Left lung (tissue), 10 donors: ENCODE data around the gene GPX5. TPM values are rescaled to one million over a fixed set of nuclear protein-coding genes. Genes with fewer than 3 reads are reported as not detected.
A peak's percentile ranks its signal among the peaks of the same experiment; 100 is the strongest.
"Not testable (repeated sequence)": the region's sequence is repeated elsewhere in the genome, so short reads cannot be mapped to it uniquely, and the experiment has no call there.

Experiments
- ATAC-seq: fragments of 200-7000 bp; cut with Tn5 transposase; one replicate; pipeline ENCODE4 v1.9.1; 2020; ENCODE audit warnings: moderate library complexity
- DNase-seq, 4 donors: peaks; one replicate each; pipeline ENCODE4 v3.0.0-alpha.2; 2013 to 2020
- H3K27ac ChIP-seq, 2 donors: fragments of 200-600 bp; sonication (generic) in 1 of 2; one replicate each; pipeline versions ENCODE4 v1.5.0 to v1.8.0; 2020 to 2021
- H3K27me3 ChIP-seq, 2 donors: fragments of 200-600 bp; sonication (generic) in 1 of 2; one replicate each; pipeline versions ENCODE4 v1.5.0 to v1.8.0; 2020 to 2021
- H3K36me3 ChIP-seq, 2 donors: fragments of 200-600 bp; sonication (generic) in 1 of 2; one replicate each; pipeline versions ENCODE4 v1.5.0 to v1.8.0; 2020 to 2021
- H3K4me1 ChIP-seq, 2 donors: fragments of 200-600 bp; one replicate each; pipeline ENCODE4 v1.8.0; 2021
- H3K4me3 ChIP-seq, 2 donors: fragments of 200-600 bp; sonication (generic) in 1 of 2; one replicate each; pipeline versions ENCODE4 v1.5.0 to v1.8.0; 2020 to 2021; ENCODE audit warnings: mild to moderate bottlenecking in 1 of 2
- H3K9me3 ChIP-seq, 2 donors: fragments of 200-600 bp; sonication (generic) in 1 of 2; one replicate each; pipeline versions ENCODE4 v1.5.0 to v1.8.0; 2020 to 2021
- CTCF ChIP-seq, 2 donors: fragments of 200-600 bp; sonication (generic) in 1 of 2; IDR thresholded peaks; one replicate each; pipeline versions ENCODE4 v1.5.0 to v1.8.0; 2021; ENCODE audit warnings: antibody characterized with exemption in 2 of 2
- intact Hi-C, 2 donors: fragments of 100-400 bp; cut with DNase I; formaldehyde crosslinking; loops; one replicate each; pipeline versions ENCODE4 v1.11.2 to v1.14.2; 2022
- polyA plus RNA-seq, 6 donors: library from polyadenylated mRNA; unstranded; fragments of 120-200 nt; gene quantifications; one replicate each; pipeline ENCODE4 v1.2.1, GENCODE V29; 2013; ENCODE audit not compliant: insufficient read length in 6 of 6
- total RNA-seq, 2 donors: library from RNA; stranded (reverse); fragmentation: NEBNext Ultra II Directional; extraction: Animal tissue kit (Norgen Biotek cat#: 25700); gene quantifications; one replicate each; pipeline ENCODE4 v1.2.1, GENCODE V29; 2021
- donor health status: DM: no; HTN: yes; CAD: no.
- donor health status: DM: no; HTN: no; CAD: no.

Gene GPX5
- total and polyA plus RNA-seq, 8 donors: 0.11 to 0.31 (median 0.22) TPM; not detected in 4

- H3K9me3 ChIP-seq: no peaks in the 10 kb centered on the region
- H3K36me3 ChIP-seq: no peaks in the 10 kb centered on the region
- H3K27me3 ChIP-seq: no peaks in the 10 kb centered on the region
- DNase-seq (no peak), ATAC-seq (no peak)
- TF ChIP-seq CTCF (IDR thresholded peaks at IDR 0.05): no peak
- H3K4me1 ChIP-seq: no peaks in the 10 kb centered on the region
- intact Hi-C loops: no loop called here
- H3K4me3 ChIP-seq: no peak overlapping the region
- no peak overlapping the region for H3K27ac ChIP-seq
Measured at GRCh38 chr6:28505733-28506132, 19.9 kb upstream of the GPX5 start.

GRCh38 chr6:28506807-28507475 is 18.7 kb upstream of the GPX5 start:
- ATAC-seq (no peak), DNase-seq (no peak)
- Histone ChIP-seq H3K27me3 (peaks cover 0 to 7% of the 10 kb centered on the region in 2 donors), H3K9me3 (no peaks in the 10 kb centered on the region), H3K36me3 (no peaks in the 10 kb centered on the region), H3K27ac (no peak overlapping the region), H3K4me1 (no peaks in the 10 kb centered on the region), H3K4me3 (no peak overlapping the region)
- intact Hi-C loops: no loop called here
- TF ChIP-seq CTCF (IDR thresholded peaks at IDR 0.05): no peak

- TF ChIP-seq CTCF (IDR thresholded peaks at IDR 0.05): no peak
- H3K27ac ChIP-seq: no peak overlapping the region
- H3K27me3 ChIP-seq: peaks cover under 1 to 18% of the 10 kb centered on the region in 2 donors
- no peaks in the 10 kb centered on the region for H3K4me1 ChIP-seq
- no peak overlapping the region for H3K4me3 ChIP-seq
- no peaks in the 10 kb centered on the region for H3K36me3 ChIP-seq
- peak in 1 of 4 donors; percentile 75 for DNase-seq
- ATAC-seq: no peak
- no peaks in the 10 kb centered on the region for H3K9me3 ChIP-seq
- intact Hi-C loops: no loop called here
Measured at GRCh38 chr6:28511628-28512300, 13.9 kb upstream of the GPX5 start.

- H3K4me3 ChIP-seq, ATAC-seq, DNase-seq, H3K4me1 ChIP-seq, H3K27ac ChIP-seq, H3K9me3 ChIP-seq, intact Hi-C loops, H3K36me3 ChIP-seq: not testable (repeated sequence)
- H3K27me3 ChIP-seq: peaks cover 5 to 21% of the 10 kb centered on the region in 2 donors
Measured at GRCh38 chr6:28512387-28512786, 13.3 kb upstream of the GPX5 start.

GRCh38 chr6:28515676-28516075 is 10.0 kb upstream of the GPX5 start, which contains the start of gene GPX6:
Gene GPX6 (minus strand): TSS chr6:28515793. CDS start chr6:28515743, 50 bp downstream.
- TF ChIP-seq CTCF (IDR thresholded peaks at IDR 0.05): no peak
- Histone ChIP-seq H3K9me3 (no peaks in the 10 kb centered on the region), H3K27me3 (peaks cover 5 to 31% of the 10 kb centered on the region in 2 donors), H3K36me3 (no peaks in the 10 kb centered on the region), H3K4me3 (no peak within 1 kb of the TSS), H3K4me1 (no peaks in the 10 kb centered on the region), H3K27ac (no peak within 1 kb of the TSS)
- DNase-seq (no peak), ATAC-seq (no peak)
- intact Hi-C loops: no loop called here
